AG10803 (cell line): ENCODE data around the gene VWC2L.

Source experiments
- DNase-seq: peaks from one replicate; pipeline ENCODE4 v3.0.0; 2010; ENCODE audit warnings: low read depth
- H3K4me3 ChIP-seq: 2 replicates; pipeline ENCODE4 v1.5.1; 2011; ENCODE audit warnings: mild to moderate bottlenecking, low read length, control low read depth
- TF ChIP-seq, protein P1 (sequence below): conservative IDR thresholded peaks from 2 replicates; pipeline ENCODE4 v1.5.1; 2011; ENCODE audit warnings: mild to moderate bottlenecking, low read length, control low read depth, inconsistent platforms

The VWC2L gene

DNA sequence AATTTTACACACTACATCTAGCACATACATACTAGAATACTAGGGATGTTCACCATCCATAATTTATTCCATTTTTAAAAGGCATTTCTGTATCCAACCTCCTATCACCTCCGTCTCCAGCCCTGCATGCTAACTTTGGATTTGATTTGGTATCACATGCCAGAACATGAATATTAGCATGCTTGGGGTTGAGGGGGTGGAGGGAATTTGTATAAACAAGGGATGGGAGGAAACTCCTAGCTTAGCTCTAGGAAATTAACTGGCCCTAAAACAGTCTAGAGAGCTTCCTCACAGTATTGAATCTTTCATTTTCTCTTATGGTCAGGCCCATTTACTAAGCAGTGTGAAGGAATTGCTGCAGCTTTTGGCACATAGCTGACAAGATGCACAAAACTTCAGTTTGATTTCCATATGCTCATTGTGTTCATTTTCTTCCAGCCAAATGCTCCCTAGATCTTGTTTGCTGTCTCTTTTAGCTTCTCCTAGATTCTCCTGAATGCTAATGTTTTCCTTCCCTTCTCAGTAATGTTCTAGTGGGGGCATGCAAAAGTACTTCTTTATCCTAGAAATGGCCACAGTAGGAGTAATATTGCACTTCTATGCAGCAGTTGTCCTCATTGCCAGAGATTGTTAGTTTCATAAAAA is 135.2 kb downstream of the VWC2L start:
- H3K4me3 ChIP-seq: no peak overlapping the region
- DNase-seq: no peak
- TF ChIP-seq, protein P1, sequence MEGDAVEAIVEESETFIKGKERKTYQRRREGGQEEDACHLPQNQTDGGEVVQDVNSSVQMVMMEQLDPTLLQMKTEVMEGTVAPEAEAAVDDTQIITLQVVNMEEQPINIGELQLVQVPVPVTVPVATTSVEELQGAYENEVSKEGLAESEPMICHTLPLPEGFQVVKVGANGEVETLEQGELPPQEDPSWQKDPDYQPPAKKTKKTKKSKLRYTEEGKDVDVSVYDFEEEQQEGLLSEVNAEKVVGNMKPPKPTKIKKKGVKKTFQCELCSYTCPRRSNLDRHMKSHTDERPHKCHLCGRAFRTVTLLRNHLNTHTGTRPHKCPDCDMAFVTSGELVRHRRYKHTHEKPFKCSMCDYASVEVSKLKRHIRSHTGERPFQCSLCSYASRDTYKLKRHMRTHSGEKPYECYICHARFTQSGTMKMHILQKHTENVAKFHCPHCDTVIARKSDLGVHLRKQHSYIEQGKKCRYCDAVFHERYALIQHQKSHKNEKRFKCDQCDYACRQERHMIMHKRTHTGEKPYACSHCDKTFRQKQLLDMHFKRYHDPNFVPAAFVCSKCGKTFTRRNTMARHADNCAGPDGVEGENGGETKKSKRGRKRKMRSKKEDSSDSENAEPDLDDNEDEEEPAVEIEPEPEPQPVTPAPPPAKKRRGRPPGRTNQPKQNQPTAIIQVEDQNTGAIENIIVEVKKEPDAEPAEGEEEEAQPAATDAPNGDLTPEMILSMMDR: no peak

DNA sequence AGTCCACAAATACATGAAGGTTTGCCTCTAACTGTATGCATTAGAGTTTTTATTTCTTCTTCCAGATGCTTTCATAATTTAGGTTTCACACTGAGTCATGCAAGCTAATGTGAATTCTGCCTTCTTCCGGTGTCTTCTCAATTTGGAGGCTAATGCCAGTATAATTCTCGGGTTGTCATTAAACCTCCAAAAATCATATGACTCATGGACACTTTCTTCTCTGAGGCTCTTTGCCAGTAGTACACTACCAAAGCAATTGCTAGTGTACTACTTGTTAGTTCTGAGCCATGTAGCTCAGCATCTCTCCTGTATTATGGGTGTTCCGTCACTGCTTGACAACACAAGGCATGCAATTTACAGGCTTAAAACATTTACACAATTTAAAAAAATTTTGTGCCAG is 137.1 kb downstream of the VWC2L start:
- TF ChIP-seq, protein P1: no peak

DNA sequence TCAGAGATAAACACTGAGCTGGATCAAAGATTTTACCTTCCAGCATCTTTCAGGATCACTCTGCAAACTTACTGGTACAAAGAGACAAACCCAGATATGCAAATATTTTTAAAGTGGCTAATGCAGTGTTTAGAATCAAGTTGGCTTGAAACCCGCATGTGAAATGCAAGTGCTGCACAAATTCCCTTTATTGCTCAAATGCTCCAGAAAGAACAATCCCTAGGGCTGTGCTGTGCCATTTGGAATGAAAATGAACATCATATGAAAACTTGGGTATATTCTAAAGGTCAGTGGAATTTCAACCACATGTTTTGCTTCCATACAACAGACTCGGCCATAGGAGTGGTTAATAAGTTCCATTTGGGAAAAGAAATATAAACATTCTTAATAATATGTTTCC is 139.1 kb downstream of the VWC2L start:
- TF ChIP-seq, protein P1: no peak
- no peak overlapping the region for H3K4me3 ChIP-seq
- DNase-seq: no peak

More for the DNA sequence above, 137.1 kb downstream of the VWC2L start:
- H3K4me3 ChIP-seq: no peak overlapping the region
- no peak for DNase-seq

DNA sequence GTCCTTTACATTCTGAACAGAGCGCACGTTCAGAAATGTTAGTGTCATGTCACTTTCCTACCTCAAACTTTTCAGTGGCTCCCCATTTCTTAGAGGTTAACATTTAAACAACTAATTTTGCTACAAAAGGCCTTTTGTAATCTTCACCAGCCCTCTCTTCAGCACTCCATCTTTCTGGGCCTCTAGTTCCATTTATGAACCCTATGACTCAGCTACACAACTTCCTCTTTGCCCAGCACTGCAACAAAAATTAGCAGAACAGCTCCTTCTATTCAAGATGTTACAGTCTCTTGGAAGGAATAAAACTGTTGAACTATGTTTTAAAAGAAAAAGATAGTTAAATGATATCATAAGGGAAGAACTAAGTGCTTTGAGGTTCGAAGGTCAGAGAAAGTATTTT is 139.9 kb downstream of the VWC2L start:
- no peak for DNase-seq
- H3K4me3 ChIP-seq: no peak overlapping the region
- TF ChIP-seq, protein P1: no peak

DNA sequence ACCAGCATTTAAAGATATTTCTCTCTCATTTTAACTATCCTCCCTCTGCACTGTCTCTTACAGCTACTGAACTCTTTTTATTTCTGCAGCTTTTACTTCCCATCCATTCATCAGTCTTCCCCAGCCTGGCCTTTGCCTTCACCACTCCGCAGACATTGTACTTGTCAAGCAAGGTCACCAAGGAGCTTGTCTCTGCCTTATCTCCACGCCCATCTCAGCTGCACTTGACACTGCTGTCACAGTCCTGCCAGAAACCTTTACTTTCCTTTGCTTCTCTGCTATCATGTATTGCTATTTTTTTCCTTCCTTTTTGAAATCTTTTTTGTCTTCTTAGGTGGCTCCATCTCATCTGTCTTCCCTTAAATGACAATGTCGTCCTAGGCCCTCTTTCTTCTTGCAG is 147.0 kb downstream of the VWC2L start:
- TF ChIP-seq, protein P1: no peak
- DNase-seq: no peak

DNA sequence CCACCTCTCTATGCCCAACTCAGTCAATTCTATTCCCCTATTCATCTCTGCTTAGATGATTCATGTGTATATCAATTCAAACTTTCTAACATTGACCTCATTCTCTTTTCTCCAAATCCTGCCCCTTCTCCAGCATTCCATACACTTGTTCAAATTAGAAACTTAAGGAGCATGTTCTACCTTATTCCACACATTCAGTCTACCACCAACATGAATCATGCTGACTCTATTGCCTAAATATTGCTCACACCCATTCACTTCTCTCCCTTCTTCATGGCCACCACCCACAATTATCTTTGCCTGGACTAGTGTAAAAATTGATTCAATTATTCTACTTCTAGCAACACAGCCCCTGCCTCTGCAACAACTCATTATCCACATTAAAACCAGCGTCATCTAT is 147.5 kb downstream of the VWC2L start:
- TF ChIP-seq, protein P1: no peak
- DNase-seq: no peak
- H3K4me3 ChIP-seq: no peak overlapping the region

More for the DNA sequence above, 147.0 kb downstream of the VWC2L start:
- no peak overlapping the region for H3K4me3 ChIP-seq

DNA sequence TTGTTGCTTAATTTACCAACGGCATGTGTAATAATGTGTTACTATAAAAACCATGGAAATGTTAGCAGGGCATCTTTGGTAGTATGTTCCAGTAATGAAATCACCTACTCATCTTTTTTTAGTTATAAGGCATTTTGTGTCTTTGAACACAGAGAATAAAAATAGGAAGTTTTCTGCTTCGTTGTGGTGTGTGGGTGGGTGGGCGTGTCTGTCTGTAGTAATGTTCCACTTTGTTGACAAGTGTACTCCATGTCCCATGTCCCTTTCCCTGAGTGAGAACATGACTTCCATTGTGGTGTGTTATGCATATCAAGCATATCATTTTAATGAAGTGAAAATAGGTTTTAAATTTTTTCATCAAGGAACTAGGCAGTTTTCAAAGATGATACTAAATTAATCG is 149.3 kb downstream of the VWC2L start:
- no peak overlapping the region for H3K4me3 ChIP-seq
- TF ChIP-seq, protein P1: no peak
- no peak for DNase-seq
